Measurements from ENCODE around the gene RNF128.

DNA sequence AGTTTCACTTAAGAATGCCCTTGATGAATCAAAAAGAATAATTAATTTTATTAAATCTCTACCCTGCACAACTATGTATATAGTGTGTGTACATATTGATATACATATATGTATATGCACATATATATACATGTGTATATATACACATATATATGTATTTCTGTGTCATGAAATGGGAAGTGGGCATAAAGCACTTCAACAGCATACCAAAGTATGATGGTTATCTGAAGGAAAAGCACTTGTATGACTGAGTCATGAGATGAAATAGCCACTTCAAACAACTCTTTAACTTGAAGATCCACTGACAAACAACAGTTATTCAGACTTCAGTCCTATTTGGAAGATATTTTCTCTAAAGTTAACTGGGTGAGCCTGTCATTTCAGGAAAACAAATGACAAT is 16.3 kb downstream of the RNF128 start:
- TF ChIP-seq POLR2AphosphoS5 (IDR thresholded peaks at IDR 0.05; ENCODE audit: low read depth, low read length), result no peak
- TF ChIP-seq POLR2A (IDR thresholded peaks at IDR 0.05; ENCODE audit: low read depth, low read length), result no peak
- no peak for TF ChIP-seq TAF1 (IDR thresholded peaks at IDR 0.05; ENCODE audit: low read depth, low read length)
